Panc1 (cell line): Measurements from ENCODE around the gene PWP1.

ENCODE experiments used
- CTCF ChIP-seq: fragments of 450-650 bp; IDR thresholded peaks from 2 replicates; pipeline ENCODE4 v1.5.1; 2017; ENCODE audit warnings: mild to moderate bottlenecking
- POLR2AphosphoS5 ChIP-seq: IDR thresholded peaks from 2 replicates; pipeline ENCODE4 v1.6.1; 2012; ENCODE audit warnings: mild to moderate bottlenecking, low read depth, low read length, moderate library complexity
- REST ChIP-seq, 2 experiments: IDR thresholded peaks; 2 replicates each; pipeline ENCODE4 v1.6.1; 2011 to 2012; ENCODE audit warnings: low read depth in 2 of 2, control low read depth in 1 of 2, low read length in 1 of 2, mild to moderate bottlenecking in 1 of 2, moderate library complexity in 1 of 2; ENCODE audit not compliant: insufficient read depth in 1 of 2
- SIN3A ChIP-seq: IDR thresholded peaks from 2 replicates; pipeline ENCODE4 v1.6.1; 2012; ENCODE audit warnings: low read depth, mild to moderate bottlenecking, low read length, moderate library complexity, borderline replicate concordance; ENCODE audit not compliant: insufficient read depth
- TCF7L2 ChIP-seq: IDR thresholded peaks from 2 replicates; pipeline ENCODE4 v1.6.1; 2011; ENCODE audit warnings: mild to moderate bottlenecking, low read depth, low read length, inconsistent platforms

- TF ChIP-seq CTCF (no peak), REST (IDR thresholded peaks at IDR 0.05; ENCODE audit: insufficient read depth in 1 of 2, low read depth in 2 of 2, low read length in 1 of 2) (no peak), TCF7L2 (no peak), POLR2AphosphoS5 (no peak), SIN3A (no peak)
Observed at GRCh38 chr12:107732365-107732764, 46.8 kb downstream of the PWP1 start.
